ENCODE results near the gene TBC1D4.

The TBC1D4 gene

DNA sequence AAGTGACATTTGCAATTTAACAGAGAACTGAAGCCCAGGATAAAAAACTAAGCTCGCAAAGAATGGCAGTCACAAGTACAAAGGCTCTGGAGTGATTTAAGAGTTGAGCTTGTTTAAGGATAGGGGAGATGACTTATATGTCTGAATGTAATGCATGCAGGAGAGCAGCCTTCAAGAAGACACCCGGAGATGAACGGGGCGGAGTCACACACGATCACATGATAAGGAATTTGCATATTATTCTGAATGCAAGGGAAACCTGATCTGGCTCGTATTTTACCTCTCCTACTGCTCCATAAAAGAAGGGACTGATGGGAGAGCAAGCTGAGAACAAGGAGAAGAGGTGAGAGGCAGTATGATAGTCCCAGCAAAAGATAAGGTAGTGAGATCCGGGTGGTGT is 12.9 kb downstream of the TBC1D4 start:
- peaks cover 8% of the 10 kb centered on the region for H3K4me1 ChIP-seq (ENCODE audit: control insufficient read depth, insufficient read depth, low read length, unreplicated experiment)
- no peak overlapping the region for H3K4me3 ChIP-seq (ENCODE audit: low read depth, low read length)
- H3K36me3 ChIP-seq (ENCODE audit: insufficient read depth, low read length): no peaks in the 10 kb centered on the region
- H3K27ac ChIP-seq (ENCODE audit: low read depth, low read length): no peak overlapping the region
- H3K27me3 ChIP-seq (ENCODE audit: insufficient read depth, low read length): no peaks in the 10 kb centered on the region
- peaks cover 14% of the 10 kb centered on the region for H3K79me2 ChIP-seq (ENCODE audit: control insufficient read depth, insufficient read depth, low read length, unreplicated experiment)
- H2AFZ ChIP-seq (ENCODE audit: low read length, unreplicated experiment): no peak overlapping the region

- Histone ChIP-seq H3K4me3 (ENCODE audit: low read depth, low read length) (no peak overlapping the region; the same call in 1 of the 2 replicates), H3K79me2 (ENCODE audit: control insufficient read depth, insufficient read depth, low read length, unreplicated experiment) (peaks cover 14% of the 10 kb centered on the region), H3K27me3 (ENCODE audit: insufficient read depth, low read length) (no peaks in the 10 kb centered on the region), H2AFZ (ENCODE audit: low read length, unreplicated experiment) (no peak overlapping the region), H3K27ac (ENCODE audit: low read depth, low read length) (0 out of 2 replicates have a peak overlapping the region, but pooled peaks have one; percentile 22), H3K36me3 (ENCODE audit: insufficient read depth, low read length) (no peaks in the 10 kb centered on the region), H3K4me1 (ENCODE audit: control insufficient read depth, insufficient read depth, low read length, unreplicated experiment) (peaks cover 8% of the 10 kb centered on the region)
These were observed 13.4 kb downstream of the TBC1D4 start for GRCh38 chr13:75468602-75469001.

DNA sequence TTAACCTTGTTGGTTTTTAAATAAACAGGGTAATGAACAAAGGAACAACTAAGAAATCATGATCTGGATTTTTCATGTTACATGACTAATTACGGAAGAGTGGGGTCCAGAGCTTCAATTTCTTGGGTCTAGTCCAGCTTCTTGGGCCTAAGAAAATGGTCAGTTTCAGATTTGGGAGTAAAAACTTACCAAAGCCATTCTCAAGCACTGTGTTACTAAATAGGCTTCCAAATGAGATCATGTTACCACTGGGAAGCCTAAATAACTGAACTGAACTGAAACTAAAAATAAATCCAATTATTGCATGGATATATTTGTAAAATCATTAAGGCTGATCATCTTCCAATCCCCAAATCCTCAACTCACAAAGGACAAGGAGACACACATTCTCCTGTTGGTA is 13.9 kb downstream of the TBC1D4 start:
- Histone ChIP-seq H3K27me3 (ENCODE audit: insufficient read depth, low read length) (no peaks in the 10 kb centered on the region), H3K4me3 (ENCODE audit: low read depth, low read length) (peak overlapping the region; percentile 36), H3K36me3 (ENCODE audit: insufficient read depth, low read length) (no peaks in the 10 kb centered on the region), H3K27ac (ENCODE audit: low read depth, low read length) (peak overlapping the region; percentile 22), H3K79me2 (ENCODE audit: control insufficient read depth, insufficient read depth, low read length, unreplicated experiment) (peaks cover 14% of the 10 kb centered on the region), H2AFZ (ENCODE audit: low read length, unreplicated experiment) (peak overlapping the region; percentile 2), H3K4me1 (ENCODE audit: control insufficient read depth, insufficient read depth, low read length, unreplicated experiment) (peaks cover 8% of the 10 kb centered on the region)

DNA sequence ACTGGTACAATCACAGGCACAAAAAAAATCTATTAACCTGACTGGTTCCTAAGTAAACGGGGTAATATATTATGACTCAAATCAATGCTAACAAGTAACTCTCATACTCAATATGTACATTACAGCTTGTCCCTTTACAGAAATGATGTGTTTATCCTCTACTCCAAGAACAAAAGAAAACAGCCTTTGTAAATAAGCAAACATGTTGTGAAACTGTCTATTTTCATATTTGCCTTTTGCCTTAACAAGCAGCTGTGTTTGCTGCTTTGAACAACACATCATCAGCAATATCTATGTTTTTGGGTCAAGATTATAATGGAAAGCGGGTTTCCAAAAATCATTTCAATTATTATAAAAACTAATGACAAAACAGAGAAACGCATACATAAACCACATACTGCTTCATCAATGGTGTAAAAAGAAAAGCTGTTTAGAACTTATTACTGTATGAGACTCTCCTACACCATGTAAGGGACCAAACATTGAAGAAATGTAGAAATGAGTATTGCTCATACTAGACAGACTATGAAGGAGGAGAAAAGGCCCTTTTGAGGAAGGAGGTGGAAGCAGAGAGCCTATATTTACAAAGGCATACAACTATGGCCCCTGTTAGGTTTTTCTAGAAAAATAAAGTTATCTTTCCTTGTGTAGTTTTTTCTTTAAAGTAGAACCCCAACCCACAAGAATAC is 14.8 kb downstream of the TBC1D4 start:
- peaks cover 8% of the 10 kb centered on the region for H3K4me1 ChIP-seq (ENCODE audit: control insufficient read depth, insufficient read depth, low read length, unreplicated experiment)
- no peak overlapping the region for H3K27ac ChIP-seq (ENCODE audit: low read depth, low read length)
- H3K4me3 ChIP-seq (ENCODE audit: low read depth, low read length): no peak overlapping the region
- H3K27me3 ChIP-seq (ENCODE audit: insufficient read depth, low read length): no peaks in the 10 kb centered on the region
- H2AFZ ChIP-seq (ENCODE audit: low read length, unreplicated experiment): no peak overlapping the region
- peaks cover 10% of the 10 kb centered on the region for H3K79me2 ChIP-seq (ENCODE audit: control insufficient read depth, insufficient read depth, low read length, unreplicated experiment)
- H3K36me3 ChIP-seq (ENCODE audit: insufficient read depth, low read length): no peaks in the 10 kb centered on the region

GRCh38 chr13:75465236-75465635 is 16.7 kb downstream of the TBC1D4 start:
- no peak overlapping the region for H3K27ac ChIP-seq (ENCODE audit: low read depth, low read length)
- peaks cover 8% of the 10 kb centered on the region for H3K4me1 ChIP-seq (ENCODE audit: control insufficient read depth, insufficient read depth, low read length, unreplicated experiment)
- peaks cover 10% of the 10 kb centered on the region for H3K79me2 ChIP-seq (ENCODE audit: control insufficient read depth, insufficient read depth, low read length, unreplicated experiment)
- no peaks in the 10 kb centered on the region for H3K27me3 ChIP-seq (ENCODE audit: insufficient read depth, low read length)
- H3K4me3 ChIP-seq (ENCODE audit: low read depth, low read length): no peak overlapping the region
- no peak overlapping the region for H2AFZ ChIP-seq (ENCODE audit: low read length, unreplicated experiment)
- no peaks in the 10 kb centered on the region for H3K36me3 ChIP-seq (ENCODE audit: insufficient read depth, low read length)

GRCh38 chr13:75461314-75461713 is 20.7 kb downstream of the TBC1D4 start:
- Histone ChIP-seq H2AFZ (ENCODE audit: low read length, unreplicated experiment) (no peak overlapping the region), H3K36me3 (ENCODE audit: insufficient read depth, low read length) (no peaks in the 10 kb centered on the region), H3K27ac (ENCODE audit: low read depth, low read length) (no peak overlapping the region), H3K79me2 (ENCODE audit: control insufficient read depth, insufficient read depth, low read length, unreplicated experiment) (peaks cover 10% of the 10 kb centered on the region), H3K27me3 (ENCODE audit: insufficient read depth, low read length) (no peaks in the 10 kb centered on the region), H3K4me1 (ENCODE audit: control insufficient read depth, insufficient read depth, low read length, unreplicated experiment) (no peaks in the 10 kb centered on the region), H3K4me3 (ENCODE audit: low read depth, low read length) (no peak overlapping the region)

DNA sequence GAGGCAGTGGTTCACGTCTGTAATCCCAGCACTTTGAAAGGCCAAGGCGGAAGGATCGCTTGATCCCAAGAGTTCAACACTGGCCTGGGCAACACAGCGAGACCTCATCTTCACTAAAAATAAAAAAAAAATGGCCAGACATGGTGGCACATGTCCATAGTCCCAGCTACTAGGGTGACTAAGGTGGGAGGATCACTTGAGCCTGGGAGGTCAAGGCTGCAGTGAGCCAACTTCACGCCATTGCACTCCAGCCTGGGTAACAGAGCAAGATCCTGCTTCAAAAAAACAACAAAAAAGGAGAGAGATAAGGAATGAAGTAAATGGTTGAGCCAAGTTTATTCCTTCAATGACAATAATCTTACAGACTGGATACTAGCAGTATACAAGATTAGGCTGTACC is 21.3 kb downstream of the TBC1D4 start:
- Histone ChIP-seq H3K27me3 (ENCODE audit: insufficient read depth, low read length) (no peaks in the 10 kb centered on the region), H3K4me1 (ENCODE audit: control insufficient read depth, insufficient read depth, low read length, unreplicated experiment) (no peaks in the 10 kb centered on the region), H3K27ac (ENCODE audit: low read depth, low read length) (no peak overlapping the region), H2AFZ (ENCODE audit: low read length, unreplicated experiment) (no peak overlapping the region), H3K79me2 (ENCODE audit: control insufficient read depth, insufficient read depth, low read length, unreplicated experiment) (peaks cover 3% of the 10 kb centered on the region), H3K36me3 (ENCODE audit: insufficient read depth, low read length) (no peaks in the 10 kb centered on the region), H3K4me3 (ENCODE audit: low read depth, low read length) (no peak overlapping the region)

DNA sequence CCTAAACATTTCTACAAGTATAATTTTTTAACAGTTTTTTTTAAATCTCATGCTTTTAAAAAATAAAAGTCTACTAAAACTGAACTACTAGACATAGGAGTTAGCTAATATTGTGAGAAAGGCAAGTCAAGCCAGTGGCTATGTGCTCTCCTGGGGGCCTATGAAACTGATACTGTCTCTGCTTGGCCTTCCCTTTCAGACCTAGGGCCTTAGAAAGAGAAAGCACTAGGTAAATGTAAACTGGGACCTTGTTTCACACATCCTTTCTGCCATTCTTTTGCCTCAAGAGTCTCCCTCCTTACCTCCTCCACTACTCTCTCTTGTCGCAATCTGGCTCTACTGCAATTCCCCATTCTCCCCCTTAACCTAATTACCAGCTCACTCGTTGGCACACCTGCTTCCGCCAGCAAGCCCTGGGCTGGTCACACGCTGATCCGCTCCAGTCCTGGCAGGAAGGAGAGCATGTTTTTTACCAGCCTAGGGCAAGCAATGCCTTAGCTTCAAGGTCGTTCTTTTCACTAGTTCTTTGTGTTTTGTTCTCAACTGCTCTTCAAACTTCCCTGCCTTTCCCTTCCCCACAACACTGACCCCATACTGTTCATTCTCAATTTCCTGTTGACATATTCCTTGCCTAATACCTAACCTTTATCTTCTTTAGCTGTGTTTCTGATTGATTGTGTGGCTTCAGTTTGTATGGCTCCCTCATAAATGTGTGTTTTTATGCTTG is 23.1 kb downstream of the TBC1D4 start:
- no peaks in the 10 kb centered on the region for H3K36me3 ChIP-seq (ENCODE audit: insufficient read depth, low read length)
- no peaks in the 10 kb centered on the region for H3K4me1 ChIP-seq (ENCODE audit: control insufficient read depth, insufficient read depth, low read length, unreplicated experiment)
- peaks cover 2% of the 10 kb centered on the region for H3K79me2 ChIP-seq (ENCODE audit: control insufficient read depth, insufficient read depth, low read length, unreplicated experiment)
- no peak overlapping the region for H3K4me3 ChIP-seq (ENCODE audit: low read depth, low read length)
- H3K27me3 ChIP-seq (ENCODE audit: insufficient read depth, low read length): no peaks in the 10 kb centered on the region
- H3K27ac ChIP-seq (ENCODE audit: low read depth, low read length): no peak overlapping the region
- no peak overlapping the region for H2AFZ ChIP-seq (ENCODE audit: low read length, unreplicated experiment)

DNA sequence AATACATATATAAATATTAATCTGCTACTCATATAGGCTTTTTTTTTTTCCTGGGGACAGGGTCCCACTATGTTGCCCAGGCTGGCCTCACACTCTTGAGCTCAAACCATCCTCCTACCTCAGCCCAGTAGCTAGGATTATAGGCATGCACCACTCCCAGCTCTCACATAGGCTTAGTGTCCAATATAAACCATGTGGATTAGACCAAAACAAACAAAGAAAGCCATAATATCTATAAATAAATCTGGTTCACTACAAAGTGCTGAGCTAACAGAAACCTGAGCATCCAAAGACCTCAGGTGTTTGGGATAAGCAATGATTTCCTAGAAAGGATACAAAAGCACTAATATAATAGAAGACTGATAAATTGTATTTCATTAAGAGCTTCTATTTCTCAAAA is 26.0 kb downstream of the TBC1D4 start:
- no peak overlapping the region for H3K27ac ChIP-seq (ENCODE audit: low read depth, low read length)
- H3K27me3 ChIP-seq (ENCODE audit: insufficient read depth, low read length): no peaks in the 10 kb centered on the region
- no peak overlapping the region for H2AFZ ChIP-seq (ENCODE audit: low read length, unreplicated experiment)
- no peaks in the 10 kb centered on the region for H3K36me3 ChIP-seq (ENCODE audit: insufficient read depth, low read length)
- H3K4me3 ChIP-seq (ENCODE audit: low read depth, low read length): no peak overlapping the region
- peaks cover 3% of the 10 kb centered on the region for H3K4me1 ChIP-seq (ENCODE audit: control insufficient read depth, insufficient read depth, low read length, unreplicated experiment)
- H3K79me2 ChIP-seq (ENCODE audit: control insufficient read depth, insufficient read depth, low read length, unreplicated experiment): peaks cover 2% of the 10 kb centered on the region

DNA sequence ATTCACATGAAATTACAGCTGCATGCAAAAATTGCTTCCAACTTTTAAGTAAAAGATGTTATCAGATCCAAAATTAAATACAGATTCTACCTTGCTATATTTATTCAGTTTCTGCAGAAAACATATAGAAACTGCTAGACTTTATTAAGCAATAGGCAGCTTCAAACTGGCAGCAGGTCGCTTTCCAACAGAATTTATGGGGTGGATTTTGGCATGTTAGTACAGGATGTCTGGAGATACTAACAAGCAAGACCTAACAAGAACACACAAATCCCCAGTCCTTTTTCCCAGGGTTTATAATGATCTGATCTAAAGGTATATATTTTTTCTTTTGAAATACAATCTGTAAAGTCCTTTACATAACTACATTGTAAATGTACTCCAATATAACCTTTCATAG is 27.5 kb downstream of the TBC1D4 start:
- Histone ChIP-seq H3K4me1 (ENCODE audit: control insufficient read depth, insufficient read depth, low read length, unreplicated experiment) (peaks cover 3% of the 10 kb centered on the region), H3K27ac (ENCODE audit: low read depth, low read length) (no peak overlapping the region), H3K27me3 (ENCODE audit: insufficient read depth, low read length) (no peaks in the 10 kb centered on the region), H3K36me3 (ENCODE audit: insufficient read depth, low read length) (no peaks in the 10 kb centered on the region), H2AFZ (ENCODE audit: low read length, unreplicated experiment) (no peak overlapping the region), H3K79me2 (ENCODE audit: control insufficient read depth, insufficient read depth, low read length, unreplicated experiment) (no peaks in the 10 kb centered on the region), H3K4me3 (ENCODE audit: low read depth, low read length) (no peak overlapping the region)

- H2AFZ ChIP-seq (ENCODE audit: low read length, unreplicated experiment): peak overlapping the region; percentile 15
- H3K4me1 ChIP-seq (ENCODE audit: control insufficient read depth, insufficient read depth, low read length, unreplicated experiment): peaks cover 3% of the 10 kb centered on the region
- H3K36me3 ChIP-seq (ENCODE audit: insufficient read depth, low read length): no peaks in the 10 kb centered on the region
- H3K4me3 ChIP-seq (ENCODE audit: low read depth, low read length): peak overlapping the region; percentile 56
- no peaks in the 10 kb centered on the region for H3K27me3 ChIP-seq (ENCODE audit: insufficient read depth, low read length)
- H3K27ac ChIP-seq (ENCODE audit: low read depth, low read length): no peak overlapping the region
- no peaks in the 10 kb centered on the region for H3K79me2 ChIP-seq (ENCODE audit: control insufficient read depth, insufficient read depth, low read length, unreplicated experiment)
These were observed 29.4 kb downstream of the TBC1D4 start for GRCh38 chr13:75452564-75452963.

Measured in ACC112 (cell line).